Panc1 (cell line): ENCODE data around the gene EWSR1. TPM values are rescaled to one million over a fixed set of nuclear protein-coding genes. Genes with fewer than 3 reads are reported as not detected.

Experiments
- ATAC-seq: fragments of 200-7000 bp; cut with Tn5 transposase; 2 replicates; pipeline ENCODE4 v1.9.1; 2020; ENCODE audit warnings: mild to moderate bottlenecking, moderate library complexity
- BruUV-seq: library from RNA; stranded (reverse); fragments of 400-500 nt; replicated peaks from 2 replicates; lab custom pipeline; 2021; lab: Mats Ljungman, UMichigan
- CTCF ChIA-PET: fragments of 300-600 bp; sonication (Branson Sonifier 250); formaldehyde crosslinking; loops from one replicate; lab custom pipeline; 2022; ENCODE audit warnings: antibody characterized with exemption; lab: Charles Lee
- POLR2A ChIA-PET: fragments of 300-600 bp; sonication (Branson Sonifier 250); formaldehyde crosslinking; loops from one replicate; lab custom pipeline; 2022; ENCODE audit warnings: antibody characterized with exemption; lab: Charles Lee
- DNase-seq: peaks from one replicate; pipeline ENCODE4 v3.0.0-alpha.2; 2010; ENCODE audit warnings: low read depth, low spot score
- H3K27ac ChIP-seq: 2 replicates; pipeline ENCODE4 v1.5.1; 2011; ENCODE audit warnings: mild to moderate bottlenecking, low read length, inconsistent platforms
- H3K27me3 ChIP-seq: fragments of 200-500 bp; sonication (Bioruptor generic); 2 replicates; pipeline ENCODE4 v1.6.0; 2014; ENCODE audit warnings: low read length, inconsistent platforms; ENCODE audit not compliant: control insufficient read depth, insufficient read depth
- H3K36me3 ChIP-seq: fragments of 200-500 bp; sonication (Bioruptor generic); 2 replicates; pipeline ENCODE4 v1.5.1; 2014; ENCODE audit warnings: inconsistent platforms, mild to moderate bottlenecking, low read length, moderate library complexity; ENCODE audit not compliant: control insufficient read depth, insufficient read depth
- H3K4me1 ChIP-seq: 2 replicates; pipeline ENCODE4 v1.5.1; 2011; ENCODE audit warnings: inconsistent platforms, mild to moderate bottlenecking, low read length, moderate library complexity; ENCODE audit not compliant: control insufficient read depth, insufficient read depth
- H3K4me3 ChIP-seq, 2 experiments: 2 replicates each; pipeline ENCODE4 v1.5.1; 2011 to 2012; ENCODE audit warnings: low read depth in 2 of 2, low read length in 2 of 2, mild to moderate bottlenecking in 2 of 2, inconsistent platforms in 1 of 2, moderate library complexity in 1 of 2
- H3K9me3 ChIP-seq: fragments of 200-500 bp; sonication (Bioruptor generic); 2 replicates; pipeline ENCODE4 v1.5.1; 2014; ENCODE audit warnings: low read depth, mild to moderate bottlenecking, inconsistent platforms, low read length, moderate library complexity; ENCODE audit not compliant: control insufficient read depth, insufficient read depth
- CTCF ChIP-seq: fragments of 450-650 bp; IDR thresholded peaks from 2 replicates; pipeline ENCODE4 v1.5.1; 2017; ENCODE audit warnings: mild to moderate bottlenecking
- POLR2AphosphoS5 ChIP-seq: IDR thresholded peaks from 2 replicates; pipeline ENCODE4 v1.6.1; 2012; ENCODE audit warnings: mild to moderate bottlenecking, low read depth, low read length, moderate library complexity
- REST ChIP-seq, 2 experiments: IDR thresholded peaks; 2 replicates each; pipeline ENCODE4 v1.6.1; 2011 to 2012; ENCODE audit warnings: low read depth in 2 of 2, control low read depth in 1 of 2, low read length in 1 of 2, mild to moderate bottlenecking in 1 of 2, moderate library complexity in 1 of 2; ENCODE audit not compliant: insufficient read depth in 1 of 2
- SIN3A ChIP-seq: IDR thresholded peaks from 2 replicates; pipeline ENCODE4 v1.6.1; 2012; ENCODE audit warnings: low read depth, mild to moderate bottlenecking, low read length, moderate library complexity, borderline replicate concordance; ENCODE audit not compliant: insufficient read depth
- TCF7L2 ChIP-seq: IDR thresholded peaks from 2 replicates; pipeline ENCODE4 v1.6.1; 2011; ENCODE audit warnings: mild to moderate bottlenecking, low read depth, low read length, inconsistent platforms
- in situ Hi-C: cut with HindIII; loops from 2 replicates; pipeline ENCODE4 v1.10.0; 2016; ENCODE audit warnings: low sequenced_read_pairs, low pct_unique_long_range_greater_than_20kb
- intact Hi-C: fragments of 100-400 bp; cut with micrococcal nuclease; formaldehyde crosslinking; loops from one replicate; pipeline ENCODE4 v1.10.0; 2022; ENCODE audit not compliant: unreplicated experiment
- total RNA-seq: library from RNA; stranded (reverse); gene quantifications from one replicate; pipeline ENCODE4 v1.2.1, GENCODE V29; 2021; ENCODE audit not compliant: unreplicated experiment

The EWSR1 gene
- total RNA-seq, 1 experiment from 2014 or later = 272 TPM

GRCh38 chr22:29259253-29259899, 8.7 kb upstream of the EWSR1 start:
- no peak for TF ChIP-seq TCF7L2
- no peak for TF ChIP-seq CTCF
- TF ChIP-seq POLR2AphosphoS5 = no peak
- TF ChIP-seq SIN3A = no peak
- no peak for TF ChIP-seq REST (IDR thresholded peaks at IDR 0.05; ENCODE audit: insufficient read depth in 1 of 2, low read depth in 2 of 2, low read length in 1 of 2)
- Histone ChIP-seq H3K27me3 (no peaks in the 10 kb centered on the region), H3K4me3 (no peak overlapping the region), H3K9me3 (no peaks in the 10 kb centered on the region), H3K4me1 (no peaks in the 10 kb centered on the region), H3K36me3 (no peaks in the 10 kb centered on the region), H3K27ac (no peak overlapping the region)
- intact Hi-C loops (no loop called here), in situ Hi-C loops (no loop called here)
- ChIA-PET POLR2A (no interaction called here), CTCF (no interaction called here)
- BruUV-seq = no TSS peak
- DNase-seq = no peak
- peak; percentile 75 for ATAC-seq

- H3K36me3 ChIP-seq = no peaks in the 10 kb centered on the region
- in situ Hi-C loops = no loop called here
Observed at GRCh38 chr22:29260031-29260560, 8.0 kb upstream of the EWSR1 start.

More at GRCh38 chr22:29260031-29260560, 8.0 kb upstream of the EWSR1 start:
- BruUV-seq = no TSS peak
- no peak overlapping the region for H3K4me3 ChIP-seq
- no peak overlapping the region for H3K27ac ChIP-seq
- TF ChIP-seq CTCF (no peak), TCF7L2 (no peak)
- ATAC-seq (peak; percentile 11; the same call in 1 of the 2 replicates), DNase-seq (no peak)
- no peaks in the 10 kb centered on the region for H3K4me1 ChIP-seq
- intact Hi-C loops = no loop called here
- POLR2A ChIA-PET = no interaction called here
- CTCF ChIA-PET = no interaction called here
- no peaks in the 10 kb centered on the region for H3K27me3 ChIP-seq
- H3K9me3 ChIP-seq = no peaks in the 10 kb centered on the region
